IPS-NIHi7 (cell line): ENCODE results near the gene MX2.
"Not testable (repeated sequence)": the region's sequence is repeated elsewhere in the genome, so short reads cannot be mapped to it uniquely, and the experiment has no call there.

Experiments
- DNase-seq: peaks from one replicate; pipeline ENCODE4 v3.0.0; 2012; ENCODE audit warnings: mixed read lengths; ENCODE audit errors: extremely low spot score

MX2 gene

GRCh38 chr21:41338455-41338854 lies 23.4 kb upstream of the MX2 start:
- no peak for DNase-seq

- no peak for DNase-seq
Measured at GRCh38 chr21:41342035-41342434, 19.8 kb upstream of the MX2 start.

GRCh38 chr21:41344146-41344545 lies 17.7 kb upstream of the MX2 start:
- no peak for DNase-seq

- no peak for DNase-seq
Measured at GRCh38 chr21:41345356-41345755, 16.5 kb upstream of the MX2 start.

- no peak for DNase-seq
Measured at GRCh38 chr21:41345934-41346685, 15.7 kb upstream of the MX2 start.

- no peak for DNase-seq
Measured at GRCh38 chr21:41346758-41347157, 15.1 kb upstream of the MX2 start.

GRCh38 chr21:41348434-41348833 lies 13.4 kb upstream of the MX2 start:
- no peak for DNase-seq

GRCh38 chr21:41349126-41349525 lies 12.7 kb upstream of the MX2 start:
- DNase-seq, result no peak

GRCh38 chr21:41349619-41350390 lies 12.0 kb upstream of the MX2 start:
- no peak for DNase-seq

GRCh38 chr21:41350436-41351155 lies 11.2 kb upstream of the MX2 start:
- DNase-seq, result peak; percentile 4

GRCh38 chr21:41357546-41357945 lies 4.3 kb upstream of the MX2 start:
- no peak for DNase-seq

GRCh38 chr21:41358193-41359166 lies 3.3 kb upstream of the MX2 start:
- DNase-seq, result no peak

GRCh38 chr21:41359286-41359685 lies 2.5 kb upstream of the MX2 start:
- DNase-seq, result peak; percentile 61

GRCh38 chr21:41359754-41360071 lies 2.1 kb upstream of the MX2 start:
- DNase-seq, result not testable (repeated sequence)

- peak; percentile 38 for DNase-seq
Measured at GRCh38 chr21:41360072-41360821, 1.6 kb upstream of the MX2 start.

- no peak for DNase-seq
Measured at GRCh38 chr21:41361053-41361785, 608 bp upstream of the MX2 start.

GRCh38 chr21:41362605-41363369 lies 960 bp downstream of the MX2 start:
- no peak for DNase-seq

- no peak for DNase-seq
Measured at GRCh38 chr21:41363370-41364270, 1.8 kb downstream of the MX2 start.
